ENCODE measurements around the gene CREB5.

Gene CREB5

GRCh38 chr7:28669330-28669729 lies 257.0 kb downstream of the CREB5 start:
- in situ Hi-C loops (cut with MboI; ENCODE audit: low sequenced_read_pairs): no loop called here

GRCh38 chr7:28671526-28671925 lies 259.2 kb downstream of the CREB5 start:
- in situ Hi-C loops (cut with MboI; ENCODE audit: low sequenced_read_pairs): no loop called here

DNA sequence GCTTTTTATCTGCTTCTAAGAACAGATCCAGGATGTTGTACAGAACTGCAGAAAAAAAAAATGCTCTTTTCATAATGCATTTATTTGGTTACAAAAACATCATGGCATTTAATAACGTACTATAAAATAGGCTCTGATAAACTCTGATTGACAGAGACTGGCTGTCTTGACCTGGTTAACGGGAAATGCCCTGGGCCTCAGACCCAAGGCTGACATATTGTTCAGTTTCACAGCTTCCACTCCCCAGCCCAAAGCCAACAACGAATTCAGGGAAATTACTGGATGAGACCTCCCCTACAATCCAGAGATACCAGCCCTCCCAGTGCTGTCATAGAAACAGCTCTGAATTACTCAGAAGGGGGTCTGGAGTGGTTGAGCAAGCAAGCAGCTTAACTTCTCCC lies 260.1 kb downstream of the CREB5 start:
- in situ Hi-C loops (cut with MboI; ENCODE audit: low sequenced_read_pairs): no loop called here

- in situ Hi-C loops (cut with MboI; ENCODE audit: low sequenced_read_pairs): no loop called here
Measured at GRCh38 chr7:28674359-28674782, 262.1 kb downstream of the CREB5 start.

GRCh38 chr7:28675429-28675828 lies 263.1 kb downstream of the CREB5 start:
- in situ Hi-C loops (cut with MboI; ENCODE audit: low sequenced_read_pairs): no loop called here

- in situ Hi-C loops (cut with MboI; ENCODE audit: low sequenced_read_pairs): no loop called here
Measured at GRCh38 chr7:28677668-28678067, 265.4 kb downstream of the CREB5 start.

DNA sequence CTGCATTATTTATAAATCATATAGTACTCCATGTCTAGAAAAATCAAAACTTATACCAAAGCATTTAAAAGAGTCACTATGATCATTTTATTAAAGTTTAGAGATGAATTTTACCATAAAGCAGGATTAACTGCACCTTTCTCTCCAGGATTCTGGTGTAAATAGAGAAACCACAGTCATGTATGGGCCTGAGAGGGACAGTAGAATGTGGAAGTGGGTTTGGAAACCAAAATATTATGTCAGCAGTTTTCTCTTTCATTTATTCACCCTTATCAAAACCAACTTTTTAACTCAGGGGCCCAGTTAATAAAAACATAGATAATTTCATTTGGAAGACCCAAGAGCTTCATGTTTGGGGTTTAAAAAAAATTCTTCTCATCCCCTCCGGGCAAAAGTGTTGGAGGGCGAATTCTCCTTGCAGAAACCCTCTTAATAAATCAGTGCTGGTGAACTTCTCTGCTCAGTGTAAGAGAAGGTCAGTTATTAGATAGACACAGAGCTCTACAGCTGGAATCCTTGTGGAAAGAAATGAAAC lies 266.2 kb downstream of the CREB5 start:
- in situ Hi-C loops (cut with MboI; ENCODE audit: low sequenced_read_pairs): no loop called here

DNA sequence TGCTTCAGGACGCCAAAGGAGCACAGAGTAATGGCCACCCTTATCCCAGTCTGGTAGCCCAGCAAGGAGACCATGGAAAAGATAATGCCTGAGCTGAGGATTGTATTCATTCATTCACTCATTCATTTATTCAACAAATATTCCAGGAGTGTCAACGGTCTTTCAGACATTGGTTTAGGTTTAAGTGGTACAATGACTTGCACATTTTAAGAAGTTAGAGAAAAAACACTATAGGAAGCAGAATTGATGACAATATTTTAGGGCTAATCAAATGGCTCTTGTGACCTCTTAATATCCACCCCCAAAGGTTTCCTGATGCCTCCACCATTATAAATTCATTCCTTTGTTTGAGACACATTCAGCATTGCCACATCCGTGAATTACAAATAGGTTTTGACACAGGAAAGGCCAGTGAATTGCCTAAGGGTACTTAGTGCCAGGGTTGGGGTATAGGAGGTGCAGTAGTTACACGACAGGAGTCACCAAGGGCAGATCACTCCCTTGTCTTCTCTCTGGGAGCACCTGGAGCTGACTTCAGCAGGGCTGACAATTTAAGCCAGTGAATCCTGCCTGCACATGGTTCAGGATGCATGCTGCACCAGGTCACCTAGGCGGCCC lies 269.5 kb downstream of the CREB5 start:
- in situ Hi-C loops (cut with MboI; ENCODE audit: low sequenced_read_pairs): no loop called here

DNA sequence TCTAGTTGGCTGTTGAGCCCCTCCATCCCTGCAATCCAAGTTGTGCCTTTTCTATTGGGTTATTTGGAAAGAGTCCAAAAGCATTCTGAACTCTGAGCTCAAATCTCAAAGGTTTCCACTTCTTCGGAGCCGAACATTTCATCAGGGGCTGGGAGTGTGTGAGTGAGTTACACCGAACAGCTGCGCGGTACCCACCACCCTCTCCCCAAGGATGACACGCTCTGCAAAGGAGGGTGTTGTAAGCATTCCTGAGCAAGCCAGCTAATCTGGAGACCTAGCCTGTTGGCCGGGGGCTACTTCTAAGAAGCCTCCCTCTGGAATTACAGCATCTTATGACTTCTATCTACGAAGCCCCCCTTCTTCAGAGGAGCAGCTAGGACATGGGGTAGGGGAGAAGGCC lies 270.5 kb downstream of the CREB5 start:
- in situ Hi-C loops (cut with MboI; ENCODE audit: low sequenced_read_pairs): no loop called here

- in situ Hi-C loops (cut with MboI; ENCODE audit: low sequenced_read_pairs): no loop called here
Measured at GRCh38 chr7:28684650-28685241, 272.4 kb downstream of the CREB5 start.

GRCh38 chr7:28685242-28685643 lies 272.9 kb downstream of the CREB5 start:
- in situ Hi-C loops (cut with MboI; ENCODE audit: low sequenced_read_pairs): no loop called here

DNA sequence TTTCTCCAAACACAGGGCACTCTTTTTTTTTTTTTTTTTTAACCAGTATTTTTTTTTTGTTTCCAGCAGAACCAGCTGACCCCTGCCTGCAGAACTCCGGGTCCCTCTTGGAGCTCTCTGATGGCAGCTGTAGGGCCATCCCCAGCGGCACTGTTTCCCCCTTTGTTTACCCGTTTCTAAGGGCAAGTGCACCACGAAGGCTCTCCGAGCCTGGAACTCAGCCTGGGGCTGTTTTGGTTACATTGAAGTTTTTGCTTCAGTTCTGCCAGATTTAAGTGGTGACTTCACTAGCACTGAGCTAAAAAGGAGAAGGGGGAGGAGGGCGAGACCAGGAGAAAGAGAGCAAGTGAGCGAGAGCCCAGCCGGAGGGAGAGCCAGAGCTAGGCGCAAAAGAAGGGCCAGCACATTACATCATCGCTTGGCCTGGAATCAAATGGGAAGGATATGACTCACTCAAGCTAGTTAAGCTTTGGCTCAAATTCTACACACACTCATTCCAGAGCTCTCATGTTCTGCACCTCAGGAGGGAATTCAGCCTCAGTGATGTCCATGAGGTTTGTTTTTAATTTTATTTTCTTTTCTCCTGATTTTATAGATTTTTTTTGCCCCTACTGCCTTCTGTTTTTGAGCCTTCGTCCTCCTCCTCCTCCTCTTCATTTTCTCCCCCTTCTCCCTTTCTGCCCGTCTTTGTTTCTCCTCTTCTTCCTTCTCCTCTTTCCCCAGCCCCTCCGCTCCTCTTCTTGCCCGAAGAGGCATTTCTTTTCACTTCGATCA lies 273.5 kb downstream of the CREB5 start:
- in situ Hi-C loops (cut with MboI; ENCODE audit: low sequenced_read_pairs): no loop called here

DNA sequence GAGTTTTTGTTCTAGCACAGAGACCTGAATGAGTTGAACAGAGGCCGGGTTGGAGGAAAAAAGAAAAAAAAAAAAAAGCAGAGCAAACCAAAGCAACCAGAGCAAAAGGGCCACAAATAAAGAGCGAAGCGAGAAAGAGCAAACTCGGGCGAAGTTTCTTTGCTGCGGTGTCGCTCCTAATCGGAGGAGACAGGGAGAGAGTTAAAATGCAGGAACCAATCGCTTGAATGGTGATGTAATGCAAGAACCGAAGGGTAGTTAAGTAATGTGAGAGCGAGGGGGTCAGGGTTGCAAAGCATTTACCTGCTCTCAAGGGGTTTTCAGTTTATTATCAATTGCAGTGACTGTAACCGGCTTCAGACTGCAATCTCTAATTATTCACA lies 274.1 kb downstream of the CREB5 start:
- in situ Hi-C loops (cut with MboI; ENCODE audit: low sequenced_read_pairs): no loop called here

DNA sequence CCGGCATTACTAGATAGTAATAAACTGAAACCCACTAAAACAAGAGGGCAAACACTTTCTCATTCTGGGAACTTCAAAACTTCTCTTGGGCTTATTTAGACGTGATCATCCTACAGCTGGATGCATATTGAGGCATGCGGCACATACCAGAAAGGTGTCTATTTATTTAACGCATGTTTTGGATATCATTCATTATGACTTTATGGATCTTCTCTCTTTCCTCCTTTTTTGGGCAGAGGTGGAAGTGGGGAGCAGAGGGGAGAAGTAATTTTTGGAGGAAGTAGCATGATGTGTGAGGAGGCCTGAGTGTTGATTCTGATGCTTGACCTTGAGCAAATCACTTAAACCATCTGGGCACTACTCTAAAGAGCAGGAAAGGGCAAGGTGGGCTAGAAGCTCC lies 275.2 kb downstream of the CREB5 start:
- in situ Hi-C loops (cut with MboI; ENCODE audit: low sequenced_read_pairs): no loop called here

- in situ Hi-C loops (cut with MboI; ENCODE audit: low sequenced_read_pairs): no loop called here
Measured at GRCh38 chr7:28688174-28688573, 275.9 kb downstream of the CREB5 start.

DNA sequence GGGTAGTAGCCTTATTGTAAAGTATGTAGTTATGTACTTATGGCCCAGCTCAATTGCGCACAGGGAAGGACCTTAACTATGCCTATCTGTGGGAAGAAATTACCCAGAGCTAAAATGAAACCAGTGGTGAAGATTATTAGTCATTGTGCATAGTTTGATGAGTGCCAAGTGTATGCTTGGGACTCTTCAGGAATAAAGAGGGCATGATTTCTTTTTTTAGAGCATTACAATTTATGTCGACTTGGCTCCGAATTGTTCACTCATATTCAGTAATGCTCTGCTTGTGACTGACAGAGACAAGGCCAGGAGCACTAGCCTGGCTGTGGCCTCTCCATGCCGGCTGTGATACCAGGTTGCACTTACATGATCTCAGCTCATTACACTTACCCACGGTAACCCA lies 276.3 kb downstream of the CREB5 start:
- in situ Hi-C loops (cut with MboI; ENCODE audit: low sequenced_read_pairs): no loop called here

DNA sequence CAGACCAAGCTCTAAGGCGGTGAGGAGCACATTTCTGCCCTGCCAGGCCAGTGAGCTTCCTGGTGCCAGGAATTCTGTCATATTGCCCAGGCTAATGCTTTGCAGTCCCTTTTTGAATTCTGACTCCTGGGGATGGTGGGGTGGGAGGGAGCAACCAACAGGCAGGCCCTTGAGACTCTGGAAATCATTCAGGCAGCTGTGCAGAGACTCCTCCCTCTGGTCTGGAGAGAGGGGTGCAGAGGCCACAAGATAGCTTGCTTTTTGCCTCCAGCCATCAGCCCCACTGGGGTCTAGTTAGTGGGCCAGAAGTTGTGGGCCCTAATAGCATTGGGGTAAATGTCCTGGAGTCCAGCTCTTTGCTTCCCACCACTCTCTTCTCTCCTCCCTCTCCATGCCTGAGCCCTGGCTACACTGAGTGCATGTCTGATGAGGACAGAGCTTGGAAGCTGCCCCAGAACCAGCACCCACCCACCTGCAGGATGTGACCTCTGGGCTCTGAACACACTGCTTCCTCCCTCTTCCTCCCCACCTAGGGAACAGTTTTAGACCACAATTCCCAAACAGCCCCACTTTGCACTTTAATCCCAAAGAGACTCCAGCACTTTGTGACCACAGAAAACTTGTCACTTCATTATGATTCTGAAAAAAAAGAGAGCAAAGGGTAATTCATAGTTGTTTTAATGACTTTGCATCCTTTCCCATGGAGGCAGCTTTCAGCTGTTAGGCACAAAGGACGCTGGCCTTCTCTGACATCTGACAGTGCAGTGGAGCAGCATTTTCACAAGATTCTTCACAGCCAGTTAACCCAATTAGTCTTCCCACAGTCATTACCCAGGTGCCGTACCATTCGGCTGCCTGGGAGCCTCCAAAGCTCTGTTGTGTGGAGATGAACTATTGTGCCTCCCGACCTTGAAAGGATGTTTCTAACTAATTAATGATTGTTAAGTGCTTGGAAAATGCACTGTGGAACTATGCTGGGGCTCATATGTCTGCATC lies 283.3 kb downstream of the CREB5 start:
- in situ Hi-C loops (cut with MboI; ENCODE audit: low sequenced_read_pairs): no loop called here

DNA sequence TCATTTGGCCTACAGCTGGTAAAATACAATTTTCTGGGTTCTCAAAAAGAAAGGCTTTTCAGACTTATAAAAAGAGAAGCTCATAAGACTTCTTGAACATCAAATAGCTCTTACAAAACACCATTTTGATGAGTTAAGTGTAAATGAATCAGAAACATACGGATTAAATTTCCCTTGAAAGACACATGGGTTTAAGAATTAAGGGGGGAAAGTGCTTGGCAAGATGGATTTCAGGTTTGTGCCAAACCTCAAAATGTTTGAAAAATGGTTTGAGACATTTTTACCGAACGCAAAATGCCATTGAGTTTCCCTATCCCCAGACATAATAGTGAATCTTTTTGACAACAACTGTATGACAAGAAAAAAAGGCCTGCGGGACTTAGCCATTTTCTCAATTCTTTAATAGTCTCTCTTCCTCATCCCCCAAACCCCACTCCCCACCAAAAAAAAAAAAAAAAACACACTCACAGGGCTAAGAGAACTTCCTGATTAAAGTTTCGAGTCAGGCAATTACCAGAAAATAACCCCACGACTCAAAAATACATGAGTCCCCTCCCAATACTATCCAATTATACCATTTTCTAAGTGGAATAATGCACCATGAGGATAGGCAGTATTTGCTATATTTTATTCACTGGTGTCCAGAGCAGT lies 285.7 kb downstream of the CREB5 start:
- in situ Hi-C loops (cut with MboI; ENCODE audit: low sequenced_read_pairs): no loop called here

- in situ Hi-C loops (cut with MboI; ENCODE audit: low sequenced_read_pairs): no loop called here
Measured at GRCh38 chr7:28698840-28699239, 286.5 kb downstream of the CREB5 start.

- in situ Hi-C loops (cut with MboI; ENCODE audit: low sequenced_read_pairs): no loop called here
Measured at GRCh38 chr7:28700096-28700495, 287.8 kb downstream of the CREB5 start.

Measured in HL-60/S4 treated with phorbol 12-myristate 13-acetate at 8.2 ng/mL for 4 days and 3 days (cell line).